A549 (cell line): Measurements from ENCODE around the gene PCDHB13. TPM values are rescaled to one million over a fixed set of nuclear protein-coding genes. Genes with fewer than 3 reads are reported as not detected.
"Not testable (repeated sequence)": the region's sequence is repeated elsewhere in the genome, so short reads cannot be mapped to it uniquely, and the experiment has no call there.

Experiments used
- ATAC-seq, 2 experiments: fragments of 200-7000 bp in 1 of 2; fragments of >200 bp in 1 of 2; cut with Nextera tagmentation in 1 of 2; cut with Tn5 transposase in 1 of 2; 3 replicates each; pipeline versions ENCODE4 v1.8.0 to v1.9.1; 2018 to 2020; ENCODE audit warnings: mild to moderate bottlenecking in 1 of 2, moderate library complexity in 1 of 2
- CTCF ChIA-PET: fragments of 300-600 bp; sonication (Branson Sonifier 250); formaldehyde crosslinking; extraction: SDS; loops from one replicate; lab custom pipeline; 2021; ENCODE audit warnings: antibody characterized with exemption, inconsistent platforms; lab: Yijun Ruan, JAX
- POLR2A ChIA-PET: fragments of 350-600 bp; formaldehyde crosslinking; extraction: SDS; loops from one replicate; lab custom pipeline; 2021; ENCODE audit warnings: antibody characterized with exemption, inconsistent platforms; lab: Yijun Ruan, JAX
- DNase-seq, 2 experiments: peaks; one replicate each; pipeline versions ENCODE4 v3.0.0 to v3.0.0-alpha.2; 2011 to 2016; ENCODE audit warnings: low read depth in 1 of 2, low spot score in 1 of 2
- FAIRE-seq: peaks from 2 replicates; lab custom pipeline; 2011; peaks lifted over from hg19 to GRCh38; lab: Jason Lieb, UNC
- H3K27ac ChIP-seq, 2 experiments: fragments of >200 bp; sonication (Bioruptor Twin); formaldehyde crosslinking; 3 replicates each; pipeline ENCODE4 v1.5.1; 2016 to 2017
- H3K4me1 ChIP-seq: fragments of >200 bp; sonication (Bioruptor Twin); formaldehyde crosslinking; 3 replicates; pipeline ENCODE4 v1.6.1; 2016
- H3K4me2 ChIP-seq: fragments of >200 bp; sonication (Bioruptor Twin); formaldehyde crosslinking; 3 replicates; pipeline ENCODE4 v1.6.1; 2016
- H3K4me3 ChIP-seq: fragments of >200 bp; sonication (Bioruptor Twin); formaldehyde crosslinking; 3 replicates; pipeline ENCODE4 v1.5.1; 2016
- H3K9me3 ChIP-seq: fragments of >200 bp; sonication (Bioruptor Twin); formaldehyde crosslinking; 3 replicates; pipeline ENCODE4 v1.6.1; 2016
- CEBPB ChIP-seq, 2 experiments: fragments of >200 bp in 1 of 2; sonication (Bioruptor Twin) in 1 of 2; formaldehyde crosslinking in 1 of 2; IDR thresholded peaks; 2 replicates each; pipeline ENCODE4 v1.6.1; 2012 to 2016
- CTCF ChIP-seq: fragments of >200 bp; sonication (Bioruptor Twin); formaldehyde crosslinking; IDR thresholded peaks from 3 replicates; pipeline ENCODE4 v1.5.1; 2016
- EHF ChIP-seq: fragments of 250-450 bp; sonication (Bioruptor Pico); IDR thresholded peaks from 2 replicates; pipeline ENCODE4 v1.5.0; 2020; ENCODE audit warnings: mild to moderate bottlenecking
- ESRRA ChIP-seq: fragments of 150-350 bp; IDR thresholded peaks from 2 replicates; pipeline ENCODE4 v1.6.1; 2014; ENCODE audit warnings: mild to moderate bottlenecking, low read length, borderline replicate concordance
- HEYL ChIP-seq: fragments of 250-450 bp; sonication (Bioruptor Pico); IDR thresholded peaks from 2 replicates; pipeline ENCODE4 v1.8.0; 2021; ENCODE audit warnings: mild to moderate bottlenecking, moderate library complexity
- MYC ChIP-seq: IDR thresholded peaks from 2 replicates; pipeline ENCODE4 v1.6.1; 2012; ENCODE audit warnings: mild to moderate bottlenecking, inconsistent platforms, low read length, improper control_type of control experiment, borderline replicate concordance
- RAD21 ChIP-seq, 2 experiments: fragments of >200 bp in 1 of 2; sonication (Bioruptor Twin) in 1 of 2; formaldehyde crosslinking in 1 of 2; IDR thresholded peaks in 1 of 2; conservative IDR thresholded peaks in 1 of 2; 2 replicates in 1 of 2; 3 replicates in 1 of 2; pipeline ENCODE4 v1.6.1; 2012 to 2018; ENCODE audit warnings: inconsistent platforms in 1 of 2
- RFX5 ChIP-seq: fragments of 450-650 bp; IDR thresholded peaks from 2 replicates; pipeline ENCODE4 v1.7.1; 2014; ENCODE audit warnings: antibody characterized with exemption, mild to moderate bottlenecking, moderate library complexity
- RNF2 ChIP-seq: fragments of 200-600 bp; sonication (generic); IDR thresholded peaks from 2 replicates; pipeline ENCODE4 v1.6.1; 2016; ENCODE audit warnings: low read depth, mild to moderate bottlenecking, antibody characterized with exemption, moderate library complexity, borderline replicate concordance
- SREBF2 ChIP-seq: fragments of 450-650 bp; IDR thresholded peaks from 2 replicates; pipeline ENCODE4 v1.6.1; 2014; ENCODE audit warnings: mild to moderate bottlenecking, moderate library complexity
- ZSCAN20 ChIP-seq: fragments of 250-450 bp; sonication (Bioruptor Pico); IDR thresholded peaks from 2 replicates; pipeline ENCODE4 v1.8.0; 2022; ENCODE audit warnings: mild to moderate bottlenecking, moderate library complexity
- WGBS: methylation state at CpG from one replicate; pipeline ENCODE4 v1.1.6; 2017; ENCODE audit errors: missing lambda C conversion rate; 5-methylcytosine and 5-hydroxymethylcytosine counted together
- polyA plus RNA-seq, 4 experiments: library from polyadenylated mRNA; depleted of rRNA in 3 of 4; stranded (reverse); fragments of >200 nt; fragmentation: RNase III in 1 of 4; extraction: RNeasy Plus Mini Kit Qiagen cat#74134 plus additional on column Dnase treatment in 1 of 4; gene quantifications; 2 replicates in 3 of 4; 3 replicates in 1 of 4; pipeline ENCODE4 v1.2.3, GENCODE V29; 2011 to 2017

PCDHB13 gene
- polyA plus RNA-seq, 2 of the 4 experiments (the other 2 are of a cell fraction): 0.05 to 0.28 TPM

- ChIA-PET POLR2A (no interaction called here), CTCF (interaction anchor here (0.6 to 1.3 kb wide), 4 partner anchors 22 to 142 kb away, joined by 3 to 5 read pairs (median 3); partner anchors contain the start of genes PCDHB13, PCDHB2 and PCDHGA1)
- peak in 1 of 2 experiments; percentile 49; a peak in 2 of 5 replicates for TF ChIP-seq RAD21 (conservative IDR thresholded peaks at IDR 0.05 in 1 of 2, IDR thresholded peaks at IDR 0.05 in 1 of 2)
- no peak for TF ChIP-seq RNF2
- no peak for TF ChIP-seq ZSCAN20 (CRISPR knock-in tag)
- TF ChIP-seq, all 56 proteins: peak for 1
- Histone ChIP-seq H3K9me3 (peaks cover 14% of the 10 kb centered on the region), H3K4me3 (no peak within 1 kb of the TSS), H3K4me2 (no peak within 1 kb of the TSS), H3K4me1 (no peaks in the 10 kb centered on the region), H3K27ac (no peak within 1 kb of the TSS)
- ATAC-seq: peak in 1 of 2 experiments; percentile 61; a peak in 3 of 6 replicates
- WGBS: 15% methylated on average over 10 of the region's 10 CpGs
- FAIRE-seq: no peak
- DNase-seq: peak in 1 of 2 experiments; percentile 36
Observed at GRCh38 chr5:141192110-141192725, 21.5 kb upstream of the PCDHB13 start, which contains the start of gene PCDHB10. PCDHB10 (plus strand) TSS chr5:141192353; CDS start chr5:141192553, 200 bp downstream.

GRCh38 chr5:141194332-141194731 is 19.4 kb upstream of the PCDHB13 start:
- peaks cover 18% of the 10 kb centered on the region for H3K9me3 ChIP-seq
- DNase-seq, H3K4me3 ChIP-seq, H3K27ac ChIP-seq, ATAC-seq, CTCF ChIA-PET, FAIRE-seq, POLR2A ChIA-PET, H3K4me2 ChIP-seq, H3K4me1 ChIP-seq: not testable (repeated sequence)
- WGBS: 87% methylated on average over 3 of the region's 37 CpGs

- 6% methylated on average over 3 of the region's 3 CpGs for WGBS
- H3K4me2 ChIP-seq: no peak overlapping the region
- ChIA-PET POLR2A (no interaction called here), CTCF (interaction anchor here (0.6 to 1.8 kb wide), 2 partner anchors 9 to 33 kb away, joined by 3 to 10 read pairs; partner anchors contain the start of gene PCDHB9)
- no peak overlapping the region for H3K27ac ChIP-seq
- H3K9me3 ChIP-seq: peaks cover 18% of the 10 kb centered on the region
- ATAC-seq: no peak
- FAIRE-seq: no peak
- TF ChIP-seq MYC: no peak
- TF ChIP-seq RFX5: no peak
- no peak for TF ChIP-seq CEBPB (IDR thresholded peaks at IDR 0.05)
- TF ChIP-seq ESRRA: no peak
- no peak for TF ChIP-seq EHF
- H3K4me3 ChIP-seq: no peak overlapping the region
- no peak for DNase-seq
- no peaks in the 10 kb centered on the region for H3K4me1 ChIP-seq
Observed at GRCh38 chr5:141196363-141196762, 17.4 kb upstream of the PCDHB13 start.

GRCh38 chr5:141199359-141200235 is 14.1 kb upstream of the PCDHB13 start, which contains the start of gene PCDHB11:
PCDHB11 (plus strand) TSS chr5:141199627; CDS start chr5:141199775, 148 bp downstream.
- Histone ChIP-seq H3K9me3 (peaks cover 12% of the 10 kb centered on the region), H3K4me1 (no peaks in the 10 kb centered on the region), H3K4me3 (peak within 1 kb of the TSS; percentile 30; the same call in 2 of the 3 replicates), H3K27ac (no peak within 1 kb of the TSS), H3K4me2 (peak within 1 kb of the TSS; percentile 54)
- ATAC-seq (peak; percentile 68 to 78; a peak in 5 of 6 replicates), DNase-seq (peak; percentile 6 to 39), FAIRE-seq (no peak)
- ChIA-PET POLR2A (interaction anchor here (1.0 kb wide), 1 partner anchor 121 kb away, joined by 3 read pairs; the partner anchor contains the start of gene TAF7), CTCF (interaction anchor here (0.6 to 2.6 kb wide), 27 partner anchors 8 to 745 kb away, joined by 3 to 11 read pairs (median 4); partner anchors contain the start of genes HDAC3, PCDHB14, PCDHB16 and PCDHB9)
- WGBS: 13% methylated on average over 21 of the region's 21 CpGs
- TF ChIP-seq RFX5 (no peak), HEYL (CRISPR knock-in tag) (no peak), RAD21 (conservative IDR thresholded peaks at IDR 0.05 in 1 of 2, IDR thresholded peaks at IDR 0.05 in 1 of 2) (peak; percentile 31 to 46; a peak in 4 of 5 replicates), SREBF2 (no peak), CTCF (peak; percentile 38)

- FAIRE-seq, CTCF ChIA-PET, H3K4me2 ChIP-seq, H3K27ac ChIP-seq, POLR2A ChIA-PET, DNase-seq, H3K9me3 ChIP-seq, H3K4me3 ChIP-seq, H3K4me1 ChIP-seq, ATAC-seq: not testable (repeated sequence)
- 70% methylated on average over 25 of the region's 38 CpGs for WGBS
Observed at GRCh38 chr5:141201126-141201525, 12.6 kb upstream of the PCDHB13 start.

GRCh38 chr5:141201646-141202045 is 12.1 kb upstream of the PCDHB13 start:
- H3K9me3 ChIP-seq, POLR2A ChIA-PET, H3K27ac ChIP-seq, ATAC-seq, H3K4me3 ChIP-seq, H3K4me2 ChIP-seq, H3K4me1 ChIP-seq, FAIRE-seq, DNase-seq: not testable (repeated sequence)
- WGBS: 69% methylated on average over 21 of the region's 35 CpGs
- CTCF ChIA-PET: interaction anchor here (1.5 to 1.6 kb wide), 3 partner anchors 148 to 362 kb away, joined by 3 to 4 read pairs (median 3); partner anchors contain the start of gene PCDHGB1
